NT2/D1 (cell line): ENCODE measurements around the gene GLT8D2.

Experiments used
- DNase-seq: peaks from one replicate; pipeline ENCODE4 v3.0.0-alpha.2; 2011; ENCODE audit warnings: low read depth, low spot score
- H3K27me3 ChIP-seq: 2 replicates; pipeline ENCODE4 v1.6.0; 2011; ENCODE audit warnings: mild to moderate bottlenecking; ENCODE audit not compliant: insufficient read length, insufficient read depth
- H3K36me3 ChIP-seq: 2 replicates; pipeline ENCODE4 v1.6.1; 2011; ENCODE audit warnings: mild to moderate bottlenecking, low read length, mixed read lengths; ENCODE audit not compliant: insufficient read depth, insufficient read length
- H3K4me1 ChIP-seq: 2 replicates; pipeline ENCODE4 v1.5.1; 2011; ENCODE audit not compliant: insufficient read depth, insufficient read length
- H3K4me3 ChIP-seq: 2 replicates; pipeline ENCODE4 v1.5.1; 2011; ENCODE audit warnings: low read depth; ENCODE audit not compliant: insufficient read length
- H3K9ac ChIP-seq: 2 replicates; pipeline ENCODE4 v1.6.0; 2011; ENCODE audit warnings: low read depth; ENCODE audit not compliant: insufficient read length
- H3K9me3 ChIP-seq: 2 replicates; pipeline ENCODE4 v1.5.1; 2011; ENCODE audit warnings: mild to moderate bottlenecking, low read length; ENCODE audit not compliant: insufficient read depth
- SUZ12 ChIP-seq: IDR thresholded peaks from 2 replicates; pipeline ENCODE4 v1.6.1; 2011; ENCODE audit not compliant: insufficient read length, insufficient read depth; ENCODE audit errors: extremely low read depth
- YY1 ChIP-seq: IDR thresholded peaks from 2 replicates; pipeline ENCODE4 v1.6.1; 2011; ENCODE audit not compliant: insufficient read length, insufficient read depth
- ZNF274 ChIP-seq: IDR thresholded peaks from 2 replicates; pipeline ENCODE4 v1.6.1; 2011; ENCODE audit warnings: mild to moderate bottlenecking, low read depth, low read length

Gene GLT8D2

GRCh38 chr12:103998976-103999375 lies 51.0 kb downstream of the GLT8D2 start:
- no peak for DNase-seq
- Histone ChIP-seq H3K9me3 (no peaks in the 10 kb centered on the region), H3K9ac (no peak overlapping the region), H3K4me3 (no peak overlapping the region), H3K27me3 (no peaks in the 10 kb centered on the region), H3K36me3 (no peaks in the 10 kb centered on the region), H3K4me1 (no peaks in the 10 kb centered on the region)
- TF ChIP-seq SUZ12 = no peak
- no peak for TF ChIP-seq YY1
- TF ChIP-seq ZNF274 = no peak

GRCh38 chr12:103997286-103997900 lies 52.6 kb downstream of the GLT8D2 start:
- no peak overlapping the region for H3K9ac ChIP-seq
- DNase-seq = no peak
- H3K36me3 ChIP-seq = no peaks in the 10 kb centered on the region
- no peaks in the 10 kb centered on the region for H3K27me3 ChIP-seq
- H3K4me3 ChIP-seq = no peak overlapping the region
- no peaks in the 10 kb centered on the region for H3K4me1 ChIP-seq
- H3K9me3 ChIP-seq = no peaks in the 10 kb centered on the region
- TF ChIP-seq SUZ12 (no peak), YY1 (no peak), ZNF274 (no peak)

- Histone ChIP-seq H3K4me1 (no peaks in the 10 kb centered on the region), H3K9me3 (no peaks in the 10 kb centered on the region), H3K27me3 (no peaks in the 10 kb centered on the region), H3K36me3 (no peaks in the 10 kb centered on the region), H3K4me3 (no peak overlapping the region), H3K9ac (no peak overlapping the region)
- TF ChIP-seq ZNF274 (no peak), YY1 (no peak), SUZ12 (no peak)
- DNase-seq = no peak
Observed at GRCh38 chr12:103996595-103996994, 53.4 kb downstream of the GLT8D2 start.

- DNase-seq = no peak
- Histone ChIP-seq H3K4me3 (no peak overlapping the region), H3K27me3 (no peaks in the 10 kb centered on the region), H3K9me3 (no peaks in the 10 kb centered on the region), H3K9ac (no peak overlapping the region), H3K4me1 (no peaks in the 10 kb centered on the region), H3K36me3 (peaks cover 8% of the 10 kb centered on the region)
- TF ChIP-seq ZNF274 = no peak
- TF ChIP-seq SUZ12 = no peak
- TF ChIP-seq YY1 = no peak
Observed at GRCh38 chr12:103994235-103994634, 55.8 kb downstream of the GLT8D2 start.

GRCh38 chr12:103986829-103987228 lies 63.2 kb downstream of the GLT8D2 start:
- Histone ChIP-seq H3K4me3 (no peak overlapping the region), H3K9ac (no peak overlapping the region), H3K36me3 (peaks cover 65% of the 10 kb centered on the region), H3K9me3 (no peaks in the 10 kb centered on the region), H3K4me1 (no peaks in the 10 kb centered on the region), H3K27me3 (no peaks in the 10 kb centered on the region)
- no peak for TF ChIP-seq SUZ12
- TF ChIP-seq ZNF274 = no peak
- no peak for TF ChIP-seq YY1
- peak; percentile 58 for DNase-seq

- Histone ChIP-seq H3K4me1 (no peaks in the 10 kb centered on the region), H3K9ac (no peak overlapping the region), H3K4me3 (no peak overlapping the region), H3K9me3 (no peaks in the 10 kb centered on the region), H3K27me3 (no peaks in the 10 kb centered on the region), H3K36me3 (peaks cover 85% of the 10 kb centered on the region)
- TF ChIP-seq ZNF274 (no peak), SUZ12 (no peak), YY1 (no peak)
- no peak for DNase-seq
Observed at GRCh38 chr12:103978384-103978982, 71.5 kb downstream of the GLT8D2 start.

- no peak for DNase-seq
- H3K27me3 ChIP-seq = no peaks in the 10 kb centered on the region
- H3K36me3 ChIP-seq = peaks cover 86% of the 10 kb centered on the region
Observed at GRCh38 chr12:103975368-103975767, 74.6 kb downstream of the GLT8D2 start.

More at GRCh38 chr12:103975368-103975767, 74.6 kb downstream of the GLT8D2 start:
- Histone ChIP-seq H3K9ac (no peak overlapping the region), H3K4me1 (no peaks in the 10 kb centered on the region), H3K4me3 (no peak overlapping the region), H3K9me3 (no peaks in the 10 kb centered on the region)
- no peak for TF ChIP-seq ZNF274
- no peak for TF ChIP-seq YY1
- no peak for TF ChIP-seq SUZ12
